Smooth muscle cell (in vitro differentiated cells): ENCODE results near the gene C1QTNF1. TPM values are rescaled to one million over a fixed set of nuclear protein-coding genes. Genes with fewer than 3 reads are reported as not detected.

Source experiments
- DNase-seq: peaks from one replicate; lab custom pipeline; 2025; ENCODE audit not compliant: unreplicated experiment; lab: John Stamatoyannopoulos, UW
- H2AFZ ChIP-seq: fragments of 200-600 bp; sonication (generic); 2 replicates; pipeline ENCODE4 v1.6.0; 2016; ENCODE audit warnings: antibody characterized with exemption, low read depth, mild to moderate bottlenecking
- H3F3A ChIP-seq: fragments of 200-600 bp; sonication (generic); 2 replicates; pipeline ENCODE4 v1.6.0; 2017; ENCODE audit warnings: antibody characterized with exemption, low read depth
- H3K27ac ChIP-seq: fragments of 200-600 bp; sonication (generic); 2 replicates; pipeline ENCODE4 v1.5.1; 2016; ENCODE audit warnings: low read depth, mild to moderate bottlenecking
- H3K27me3 ChIP-seq: fragments of 200-600 bp; sonication (generic); 2 replicates; pipeline ENCODE4 v1.6.1; 2016; ENCODE audit warnings: low read depth, mild to moderate bottlenecking
- H3K36me3 ChIP-seq: fragments of 200-600 bp; sonication (generic); 2 replicates; pipeline ENCODE4 v1.5.1; 2016; ENCODE audit warnings: low read depth
- H3K4me1 ChIP-seq: fragments of 200-600 bp; sonication (generic); 2 replicates; pipeline ENCODE4 v1.5.1; 2016; ENCODE audit warnings: low read depth
- H3K4me2 ChIP-seq: fragments of 200-600 bp; sonication (generic); 2 replicates; pipeline ENCODE4 v1.6.0; 2016; ENCODE audit warnings: mild to moderate bottlenecking
- H3K4me3 ChIP-seq: fragments of 200-600 bp; sonication (generic); 2 replicates; pipeline ENCODE4 v1.5.1; 2016; ENCODE audit warnings: mild to moderate bottlenecking
- H3K79me2 ChIP-seq: fragments of 200-600 bp; sonication (generic); 2 replicates; pipeline ENCODE4 v1.6.0; 2016; ENCODE audit warnings: low read depth, mild to moderate bottlenecking
- H3K9ac ChIP-seq: fragments of 200-600 bp; sonication (generic); 2 replicates; pipeline ENCODE4 v1.6.0; 2016; ENCODE audit warnings: low read depth
- H3K9me3 ChIP-seq: fragments of 200-600 bp; sonication (generic); replicated peaks from 2 replicates; pipeline ENCODE4 v1.5.1; 2016; ENCODE audit warnings: low read depth
- H4K20me1 ChIP-seq: fragments of 200-600 bp; sonication (generic); 2 replicates; pipeline ENCODE4 v1.6.0; 2016; ENCODE audit warnings: low read depth
- WGBS: methylation state at CpG from one replicate; pipeline ENCODE4 v1.1.7; 2016; ENCODE audit warnings: low lambda C conversion rate; 5-methylcytosine and 5-hydroxymethylcytosine counted together
- polyA plus RNA-seq: library from polyadenylated mRNA; unstranded; fragments of >200 nt; fragmentation: Nextera tagmentation; extraction: Ambion mirVana; gene quantifications from 2 replicates; pipeline ENCODE4 v1.2.1, GENCODE V29; 2016
- total RNA-seq: library from RNA; depleted of rRNA; stranded (reverse); fragments of >200 nt; gene quantifications from 2 replicates; pipeline ENCODE4 v1.2.3, GENCODE V29; 2014
- TF ChIP-seq, protein P1 (sequence below): fragments of 200-600 bp; sonication (generic); IDR thresholded peaks from 2 replicates; pipeline ENCODE4 v1.5.1; 2017; ENCODE audit warnings: borderline replicate concordance, mild to moderate bottlenecking, antibody characterized with exemption; ENCODE audit not compliant: insufficient read depth, poor library complexity, severe bottlenecking

C1QTNF1 gene
- total and polyA plus RNA-seq, 2 experiments from 2014 or later = 5.7 to 9.4 TPM

DNA sequence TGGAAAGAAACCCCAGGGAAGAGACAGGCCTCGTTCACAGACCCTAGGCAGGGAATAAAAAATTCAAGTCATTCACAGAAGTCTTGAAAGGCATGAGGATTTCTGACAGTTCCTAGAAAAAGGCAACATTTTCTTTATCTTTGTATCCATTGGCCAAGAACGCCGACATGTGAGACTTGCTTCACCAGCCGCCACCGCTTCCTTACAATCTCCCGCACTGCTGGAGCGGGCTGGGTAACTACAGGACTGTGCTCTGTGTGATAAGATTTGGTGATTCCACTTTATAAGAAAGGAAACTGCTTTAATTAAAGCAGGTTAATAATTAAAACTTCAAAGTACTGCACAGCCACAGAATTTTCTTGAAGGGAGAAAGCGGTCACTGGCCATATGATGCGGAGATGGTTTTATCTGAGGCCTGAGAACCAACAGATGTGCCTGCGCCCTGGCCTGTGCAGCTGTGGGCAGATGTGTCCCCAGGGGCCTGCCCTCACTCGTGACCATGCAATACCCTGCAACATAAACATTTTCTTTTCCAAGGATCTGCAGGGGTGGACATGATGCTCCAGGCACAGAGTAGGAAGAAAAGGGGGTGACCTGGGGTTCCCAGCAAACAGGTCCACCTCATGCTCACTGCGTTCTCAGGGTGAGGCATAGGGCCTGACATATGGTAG, 31.3 kb upstream of the C1QTNF1 start:
- Histone ChIP-seq H3K27ac (no peak overlapping the region), H3K4me3 (no peak overlapping the region), H3K36me3 (no peaks in the 10 kb centered on the region), H3K79me2 (no peaks in the 10 kb centered on the region), H2AFZ (no peak overlapping the region), H3K9me3 (no peaks in the 10 kb centered on the region), H3F3A (no peaks in the 10 kb centered on the region), H3K9ac (no peak overlapping the region), H3K4me1 (no peaks in the 10 kb centered on the region), H3K4me2 (no peak overlapping the region), H4K20me1 (peaks cover 38% of the 10 kb centered on the region), H3K27me3 (no peaks in the 10 kb centered on the region)
- 91% methylated on average over 12 of the region's 12 CpGs for WGBS
- TF ChIP-seq, protein P1, sequence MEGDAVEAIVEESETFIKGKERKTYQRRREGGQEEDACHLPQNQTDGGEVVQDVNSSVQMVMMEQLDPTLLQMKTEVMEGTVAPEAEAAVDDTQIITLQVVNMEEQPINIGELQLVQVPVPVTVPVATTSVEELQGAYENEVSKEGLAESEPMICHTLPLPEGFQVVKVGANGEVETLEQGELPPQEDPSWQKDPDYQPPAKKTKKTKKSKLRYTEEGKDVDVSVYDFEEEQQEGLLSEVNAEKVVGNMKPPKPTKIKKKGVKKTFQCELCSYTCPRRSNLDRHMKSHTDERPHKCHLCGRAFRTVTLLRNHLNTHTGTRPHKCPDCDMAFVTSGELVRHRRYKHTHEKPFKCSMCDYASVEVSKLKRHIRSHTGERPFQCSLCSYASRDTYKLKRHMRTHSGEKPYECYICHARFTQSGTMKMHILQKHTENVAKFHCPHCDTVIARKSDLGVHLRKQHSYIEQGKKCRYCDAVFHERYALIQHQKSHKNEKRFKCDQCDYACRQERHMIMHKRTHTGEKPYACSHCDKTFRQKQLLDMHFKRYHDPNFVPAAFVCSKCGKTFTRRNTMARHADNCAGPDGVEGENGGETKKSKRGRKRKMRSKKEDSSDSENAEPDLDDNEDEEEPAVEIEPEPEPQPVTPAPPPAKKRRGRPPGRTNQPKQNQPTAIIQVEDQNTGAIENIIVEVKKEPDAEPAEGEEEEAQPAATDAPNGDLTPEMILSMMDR = no peak
- no peak for DNase-seq

DNA sequence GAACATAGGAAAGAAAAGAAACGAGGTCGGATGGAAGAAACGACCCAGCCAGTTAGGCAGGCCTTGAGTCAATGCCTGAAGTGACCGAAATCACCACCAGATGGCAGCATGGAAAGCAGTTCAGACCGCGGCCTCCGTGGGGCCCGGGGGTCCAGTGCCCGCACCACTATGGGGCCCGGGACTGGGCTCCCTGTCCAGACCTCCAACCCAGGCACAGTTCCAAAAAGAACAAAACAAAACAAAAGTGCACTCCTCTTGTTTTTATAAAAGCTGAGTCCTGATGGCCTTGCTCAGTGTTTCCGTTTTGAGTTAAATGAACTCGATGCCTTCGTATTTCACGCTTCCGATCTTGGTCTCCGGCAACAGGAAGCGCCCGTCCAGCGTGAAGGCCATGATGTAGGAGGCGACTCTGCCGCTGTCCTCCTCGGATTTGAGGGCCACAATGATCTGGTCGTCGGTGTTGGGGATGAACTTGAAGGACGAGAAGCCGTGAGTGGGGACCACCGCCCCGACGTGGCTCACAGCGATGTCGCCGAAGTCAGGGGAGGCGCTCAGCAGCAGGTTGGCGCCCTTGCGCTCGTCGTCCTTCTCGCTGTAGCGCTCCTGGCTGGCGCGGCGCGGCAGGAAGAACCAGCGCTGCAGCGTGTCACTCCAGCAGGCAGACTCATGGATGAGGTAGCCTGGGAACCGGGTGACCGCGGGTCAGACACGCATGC, 30.6 kb upstream of the C1QTNF1 start:
- Histone ChIP-seq H3K27me3 (no peaks in the 10 kb centered on the region), H3K27ac (no peak overlapping the region), H3K36me3 (no peaks in the 10 kb centered on the region), H3K9ac (no peak overlapping the region), H3K79me2 (no peaks in the 10 kb centered on the region), H4K20me1 (peaks cover 45% of the 10 kb centered on the region), H2AFZ (no peak overlapping the region), H3K9me3 (no peaks in the 10 kb centered on the region), H3K4me2 (no peak overlapping the region), H3F3A (no peaks in the 10 kb centered on the region), H3K4me1 (no peaks in the 10 kb centered on the region), H3K4me3 (no peak overlapping the region)
- no peak for DNase-seq
- 88% methylated on average over 49 of the region's 49 CpGs for WGBS
- TF ChIP-seq, protein P1 = peak; percentile 64

DNA sequence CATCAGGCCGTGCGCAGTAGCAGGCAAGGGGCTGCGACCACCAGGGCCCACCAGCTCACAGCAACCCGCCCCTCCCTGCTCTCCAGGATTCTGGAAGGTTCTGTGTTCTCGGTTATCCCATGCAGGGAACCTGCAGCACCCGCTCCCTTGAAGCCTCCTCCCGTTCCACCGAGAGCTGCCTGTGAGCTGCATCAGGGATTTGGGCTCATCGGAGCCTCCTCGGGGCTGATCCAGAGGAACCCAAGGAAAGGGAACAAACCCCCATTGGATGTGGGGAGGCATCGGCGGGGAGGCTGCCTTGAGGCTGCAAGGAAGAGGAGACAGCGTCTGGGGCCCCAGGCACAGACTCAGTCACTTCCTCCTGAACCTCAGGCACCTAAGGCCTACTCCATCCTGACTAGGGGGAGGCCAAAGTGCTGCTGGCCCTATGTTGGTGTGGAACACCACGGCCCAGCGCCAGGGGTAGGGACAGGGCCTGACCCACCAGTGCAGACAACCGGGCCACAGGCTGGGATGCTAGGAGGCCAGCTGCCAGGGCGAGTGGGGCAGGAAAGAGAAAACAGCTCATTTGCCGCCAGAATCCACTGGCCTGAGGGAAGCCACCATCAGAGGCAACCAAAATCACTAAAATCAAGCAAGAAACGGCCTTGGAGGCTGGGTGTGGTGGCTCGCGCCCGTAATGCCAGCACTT, 29.8 kb upstream of the C1QTNF1 start:
- Histone ChIP-seq H3K4me3 (no peak overlapping the region), H2AFZ (no peak overlapping the region), H3K4me2 (no peak overlapping the region), H3F3A (no peaks in the 10 kb centered on the region), H3K4me1 (no peaks in the 10 kb centered on the region), H4K20me1 (peaks cover 52% of the 10 kb centered on the region), H3K9me3 (no peaks in the 10 kb centered on the region), H3K79me2 (no peaks in the 10 kb centered on the region), H3K9ac (no peak overlapping the region), H3K27me3 (no peaks in the 10 kb centered on the region), H3K27ac (no peak overlapping the region), H3K36me3 (no peaks in the 10 kb centered on the region)
- TF ChIP-seq, protein P1 = no peak
- no peak for DNase-seq
- WGBS = 96% methylated on average over 19 of the region's 22 CpGs
